ENCODE data around the gene CCDC82.

Gene CCDC82

GRCh38 chr11:96385187-96385586 lies 4.5 kb downstream of the CCDC82 start:
- TF ChIP-seq, protein P1, sequence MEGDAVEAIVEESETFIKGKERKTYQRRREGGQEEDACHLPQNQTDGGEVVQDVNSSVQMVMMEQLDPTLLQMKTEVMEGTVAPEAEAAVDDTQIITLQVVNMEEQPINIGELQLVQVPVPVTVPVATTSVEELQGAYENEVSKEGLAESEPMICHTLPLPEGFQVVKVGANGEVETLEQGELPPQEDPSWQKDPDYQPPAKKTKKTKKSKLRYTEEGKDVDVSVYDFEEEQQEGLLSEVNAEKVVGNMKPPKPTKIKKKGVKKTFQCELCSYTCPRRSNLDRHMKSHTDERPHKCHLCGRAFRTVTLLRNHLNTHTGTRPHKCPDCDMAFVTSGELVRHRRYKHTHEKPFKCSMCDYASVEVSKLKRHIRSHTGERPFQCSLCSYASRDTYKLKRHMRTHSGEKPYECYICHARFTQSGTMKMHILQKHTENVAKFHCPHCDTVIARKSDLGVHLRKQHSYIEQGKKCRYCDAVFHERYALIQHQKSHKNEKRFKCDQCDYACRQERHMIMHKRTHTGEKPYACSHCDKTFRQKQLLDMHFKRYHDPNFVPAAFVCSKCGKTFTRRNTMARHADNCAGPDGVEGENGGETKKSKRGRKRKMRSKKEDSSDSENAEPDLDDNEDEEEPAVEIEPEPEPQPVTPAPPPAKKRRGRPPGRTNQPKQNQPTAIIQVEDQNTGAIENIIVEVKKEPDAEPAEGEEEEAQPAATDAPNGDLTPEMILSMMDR (IDR thresholded peaks at IDR 0.05; ENCODE audit: low read depth, low read length), result no peak
- no peak for DNase-seq (ENCODE audit: extremely low read depth, low read depth)

GRCh38 chr11:96384156-96384555 lies 5.6 kb downstream of the CCDC82 start:
- no peak for DNase-seq (ENCODE audit: extremely low read depth, low read depth)

DNA sequence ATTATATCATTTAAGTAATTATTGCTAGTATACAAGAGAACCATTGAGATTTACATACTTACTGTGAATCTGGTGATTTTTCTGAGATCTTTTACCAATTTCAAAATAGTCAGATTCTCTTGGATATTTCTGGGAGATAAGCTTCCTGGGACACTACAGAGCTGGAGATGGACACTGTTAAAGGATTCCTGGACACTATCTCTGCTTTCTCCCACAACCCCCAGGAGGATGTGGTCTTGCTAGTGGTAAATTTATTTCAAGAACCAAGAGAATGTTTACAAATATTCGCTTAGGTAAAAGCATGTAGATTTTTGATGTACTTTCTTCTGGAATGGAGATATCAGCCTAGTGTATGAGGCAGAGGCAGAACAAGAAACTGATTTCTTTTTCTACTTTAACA lies 12.9 kb downstream of the CCDC82 start:
- DNase-seq (ENCODE audit: extremely low read depth, low read depth), result no peak
- TF ChIP-seq, protein P1 (IDR thresholded peaks at IDR 0.05; ENCODE audit: low read depth, low read length), result no peak

More at GRCh38 chr11:96384156-96384555, 5.6 kb downstream of the CCDC82 start:
- TF ChIP-seq, protein P1 (IDR thresholded peaks at IDR 0.05; ENCODE audit: low read depth, low read length), result no peak

DNA sequence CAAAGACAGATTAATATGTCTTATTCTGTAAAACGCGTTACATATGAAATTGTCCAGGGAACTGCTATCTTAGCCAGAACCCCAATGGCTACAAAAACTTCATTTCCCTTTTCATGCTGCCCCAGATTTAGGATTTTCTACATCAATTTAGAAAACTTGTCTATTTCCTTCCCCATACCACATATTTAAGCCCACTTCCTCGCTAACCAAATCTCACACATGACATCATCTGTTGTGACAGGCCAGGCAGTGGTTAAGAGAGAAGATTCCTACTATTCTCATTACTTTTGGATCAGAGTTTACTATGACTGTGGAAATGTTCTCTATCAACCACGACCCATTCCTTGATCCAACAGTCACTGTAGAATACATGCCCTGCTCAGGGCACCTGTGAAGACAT lies 15.9 kb downstream of the CCDC82 start:
- TF ChIP-seq, protein P1 (IDR thresholded peaks at IDR 0.05; ENCODE audit: low read depth, low read length), result no peak
- no peak for DNase-seq (ENCODE audit: extremely low read depth, low read depth)

DNA sequence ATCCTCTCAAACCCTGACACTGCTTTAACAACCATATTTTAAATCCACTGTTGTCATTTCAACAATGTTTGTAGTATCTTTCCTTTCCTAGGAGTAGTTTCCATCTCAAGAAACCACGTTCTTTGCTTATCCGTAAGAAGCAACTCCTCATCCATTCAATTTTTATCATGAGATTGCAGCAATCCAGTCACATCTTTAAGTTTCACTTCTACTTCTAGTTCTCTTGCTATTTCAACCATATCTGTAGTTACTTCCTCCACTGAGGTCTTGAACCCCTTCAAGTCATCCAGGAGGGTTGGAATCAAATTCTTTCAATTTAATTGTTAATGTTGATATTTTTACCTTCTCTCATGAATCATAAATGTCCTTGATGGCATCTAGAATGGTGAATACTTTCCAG lies 22.4 kb downstream of the CCDC82 start:
- TF ChIP-seq, protein P1 (IDR thresholded peaks at IDR 0.05; ENCODE audit: low read depth, low read length), result no peak
- no peak for DNase-seq (ENCODE audit: extremely low read depth, low read depth)

DNA sequence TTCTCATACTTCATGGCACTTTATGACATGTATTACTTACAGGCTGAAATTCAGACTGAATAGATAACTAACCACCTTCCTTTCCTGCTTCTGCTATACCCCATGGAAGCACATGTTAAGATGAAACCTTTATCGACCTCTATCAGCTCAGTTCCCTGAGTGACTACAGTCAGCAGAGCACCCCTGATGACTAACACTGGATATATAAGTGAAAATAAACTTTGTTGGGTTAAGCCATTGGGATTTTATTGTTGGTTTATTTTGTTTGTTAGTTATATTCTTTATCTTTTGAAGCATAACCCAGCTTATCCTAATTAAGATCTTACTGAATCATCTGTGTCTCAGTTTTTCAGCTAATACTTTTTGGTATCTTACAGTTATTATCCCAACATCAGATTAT lies 23.7 kb downstream of the CCDC82 start:
- TF ChIP-seq, protein P1 (IDR thresholded peaks at IDR 0.05; ENCODE audit: low read depth, low read length), result no peak
- no peak for DNase-seq (ENCODE audit: extremely low read depth, low read depth)

DNA sequence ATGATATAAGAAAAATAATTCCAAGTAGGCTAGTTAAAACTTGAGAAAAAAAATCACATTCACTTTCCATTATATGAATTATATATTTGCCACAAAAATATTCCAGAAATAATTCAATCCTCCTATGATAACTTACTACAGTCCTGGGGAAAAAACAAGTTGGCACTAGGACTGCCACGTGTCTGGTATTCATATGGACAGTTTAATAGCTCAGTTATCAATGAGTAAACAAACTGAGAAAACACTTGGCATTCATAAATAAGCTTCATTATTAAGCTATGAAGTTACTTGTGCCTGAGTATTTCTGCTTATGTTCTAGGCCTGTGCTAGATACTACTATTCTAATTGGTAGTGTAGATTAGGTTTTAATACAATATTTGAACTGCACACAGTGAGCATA lies 24.2 kb downstream of the CCDC82 start:
- no peak for DNase-seq (ENCODE audit: extremely low read depth, low read depth)
- TF ChIP-seq, protein P1 (IDR thresholded peaks at IDR 0.05; ENCODE audit: low read depth, low read length), result no peak

All from AG09319 (cell line).